Cerebellar cortex (tissue), 1 donor: ENCODE data around the gene ROS1.
"Not testable (repeated sequence)": the region's sequence is repeated elsewhere in the genome, so short reads cannot be mapped to it uniquely, and the experiment has no call there.

Source experiments
- DNase-seq: peaks from one replicate; pipeline ENCODE4 v3.0.0-alpha.2; 2015; ENCODE audit warnings: low spot score

ROS1 gene

GRCh38 chr6:117425431-117426153 is at the start of gene ROS1:
TSS of gene ROS1 (minus strand) at chr6:117425942. CDS start at chr6:117425656, 286 bp downstream.
- no peak for DNase-seq

- no peak for DNase-seq
Observed at GRCh38 chr6:117473401-117473800, 47.7 kb upstream of the ROS1 start.

GRCh38 chr6:117472667-117473066 is 46.9 kb upstream of the ROS1 start:
- no peak for DNase-seq

GRCh38 chr6:117469791-117470190 is 44.0 kb upstream of the ROS1 start:
- no peak for DNase-seq

DNA sequence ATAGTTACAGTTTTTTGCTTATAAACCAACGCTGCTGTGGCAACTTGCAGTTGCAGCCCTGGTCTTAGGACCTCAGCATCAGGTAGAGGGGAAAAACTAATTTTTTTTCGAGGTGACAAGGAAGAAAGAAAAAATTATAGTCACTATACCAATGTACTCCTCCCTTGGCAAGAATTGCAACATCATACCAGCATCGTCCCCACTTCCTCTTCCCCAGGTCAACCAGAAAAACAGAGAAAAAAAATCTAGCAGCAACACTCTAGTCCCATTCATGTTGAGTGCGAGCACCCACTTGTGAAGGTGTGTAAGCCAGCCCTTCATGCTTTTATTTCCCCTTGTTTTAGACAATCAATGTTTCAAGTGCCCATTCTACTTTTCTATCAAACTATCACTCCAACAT is 43.6 kb upstream of the ROS1 start:
- no peak for DNase-seq

- DNase-seq: not testable (repeated sequence)
Observed at GRCh38 chr6:117468527-117468926, 42.8 kb upstream of the ROS1 start.

DNA sequence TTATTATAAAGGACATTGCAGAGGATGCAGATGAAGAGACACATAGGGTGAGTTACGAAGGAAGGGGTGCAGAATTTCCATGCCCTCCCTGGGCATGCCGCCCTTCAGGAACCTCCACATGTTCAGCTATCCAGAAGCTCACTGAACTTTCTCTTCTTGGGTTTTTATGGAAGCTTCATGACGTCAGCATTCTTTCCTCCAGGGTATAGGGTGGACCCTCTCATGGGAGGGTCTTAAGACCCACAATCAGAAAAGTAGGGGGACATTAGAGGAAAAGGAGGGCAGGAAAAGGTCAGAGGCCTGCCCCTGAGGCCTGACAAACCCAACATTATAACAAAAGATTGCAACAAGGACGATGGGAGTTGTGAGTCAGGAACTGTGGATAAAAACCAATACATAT is 42.1 kb upstream of the ROS1 start:
- no peak for DNase-seq

DNA sequence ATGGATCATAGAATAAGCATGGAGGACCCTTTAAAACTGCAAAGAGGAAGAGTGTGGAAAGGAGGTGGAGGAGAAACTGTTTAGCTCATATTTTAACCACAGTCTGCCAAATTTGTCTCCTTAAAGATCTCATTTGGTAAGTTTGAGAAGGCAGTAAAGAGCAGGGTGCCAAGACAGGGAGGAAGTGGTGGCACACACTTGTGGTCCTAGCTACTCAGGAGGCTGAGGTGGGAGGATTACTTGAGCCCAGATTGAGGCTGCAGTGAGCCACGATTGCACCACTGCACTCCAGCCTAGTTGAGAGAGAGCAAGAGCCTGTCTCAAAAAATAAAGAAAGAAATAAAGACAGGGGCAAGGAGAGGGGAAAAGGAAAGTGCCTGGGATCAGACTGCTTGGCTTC is 39.9 kb upstream of the ROS1 start:
- DNase-seq: no peak

DNA sequence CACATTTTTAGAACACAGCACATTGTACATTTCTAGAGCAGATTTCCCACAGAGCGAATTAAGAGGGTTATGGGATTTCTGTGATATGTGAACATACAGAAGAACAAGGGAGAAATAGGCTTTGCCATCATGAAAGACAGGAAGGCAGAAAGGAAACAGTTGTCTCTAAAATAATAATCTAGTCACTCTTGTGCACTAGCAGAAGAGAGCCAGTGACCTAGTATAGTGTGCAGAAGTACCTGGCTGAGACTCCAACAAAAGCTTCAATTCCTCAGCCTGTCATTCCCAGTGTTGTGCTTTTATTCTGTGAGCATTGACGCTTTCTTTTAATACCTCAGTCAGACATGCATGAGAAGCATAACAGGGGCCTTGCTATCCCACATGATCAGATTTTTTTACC is 39.0 kb upstream of the ROS1 start:
- DNase-seq: no peak

DNA sequence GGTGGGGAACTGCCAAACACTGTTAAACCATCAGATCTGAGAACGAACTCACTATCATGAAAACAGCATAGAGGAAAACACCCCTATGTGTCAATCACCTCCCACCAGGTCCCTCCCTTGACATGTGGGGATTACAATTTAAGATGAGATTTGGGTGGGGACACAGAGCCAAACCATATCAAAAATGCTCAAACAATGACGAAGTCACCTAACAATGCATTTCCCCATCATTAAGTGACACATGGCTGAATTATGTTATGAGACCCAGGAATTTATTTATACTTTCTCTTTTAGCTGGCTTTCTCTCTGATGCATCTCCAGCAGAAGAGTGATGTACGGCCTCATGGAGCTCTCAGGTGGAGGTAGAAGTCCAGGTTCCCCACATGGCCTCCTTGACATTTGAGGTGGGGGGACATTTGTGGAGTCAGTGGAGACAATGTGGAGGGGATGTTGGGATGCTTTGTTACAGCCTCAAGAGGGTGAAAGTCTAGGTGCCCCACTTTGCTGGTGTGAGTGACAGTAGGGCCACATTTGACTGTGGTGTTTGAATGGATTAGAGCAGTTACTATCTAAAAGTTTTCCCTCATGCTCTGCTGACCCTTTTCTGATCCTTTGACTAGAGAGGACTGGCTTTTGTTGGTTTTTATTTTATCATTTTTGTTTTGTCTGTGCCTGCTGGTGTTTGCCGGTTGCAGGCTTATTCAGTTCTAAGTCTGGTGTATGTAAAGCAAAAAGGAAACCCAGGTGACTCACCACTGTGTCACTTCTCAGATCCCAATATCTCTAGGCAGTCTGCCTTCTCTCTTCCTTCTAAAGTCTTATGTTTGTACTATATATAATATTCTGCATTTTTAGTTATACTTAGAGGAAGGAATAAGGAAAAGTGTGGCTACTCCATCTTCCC is 38.3 kb upstream of the ROS1 start:
- DNase-seq: no peak

GRCh38 chr6:117459204-117459944 is 33.6 kb upstream of the ROS1 start:
- no peak for DNase-seq

DNA sequence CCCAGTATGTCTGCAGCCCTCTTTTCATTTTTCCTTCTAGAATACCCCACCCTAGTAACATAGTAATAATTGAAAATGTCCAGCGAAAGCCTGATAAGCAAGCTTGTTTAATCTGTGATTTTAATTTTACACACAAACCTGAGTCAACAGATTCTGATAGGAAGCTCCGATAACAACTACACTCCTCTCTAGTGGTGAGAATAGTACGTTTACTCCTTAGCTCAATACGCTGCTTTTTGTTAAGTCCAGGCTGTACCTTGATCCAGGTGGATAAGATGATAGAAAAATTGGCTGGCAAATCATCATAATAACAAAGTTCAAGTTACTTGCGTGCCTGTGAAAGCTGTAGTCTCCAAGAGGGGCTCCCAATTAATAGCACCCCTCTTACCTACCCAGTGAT is 31.3 kb upstream of the ROS1 start:
- DNase-seq: no peak

DNA sequence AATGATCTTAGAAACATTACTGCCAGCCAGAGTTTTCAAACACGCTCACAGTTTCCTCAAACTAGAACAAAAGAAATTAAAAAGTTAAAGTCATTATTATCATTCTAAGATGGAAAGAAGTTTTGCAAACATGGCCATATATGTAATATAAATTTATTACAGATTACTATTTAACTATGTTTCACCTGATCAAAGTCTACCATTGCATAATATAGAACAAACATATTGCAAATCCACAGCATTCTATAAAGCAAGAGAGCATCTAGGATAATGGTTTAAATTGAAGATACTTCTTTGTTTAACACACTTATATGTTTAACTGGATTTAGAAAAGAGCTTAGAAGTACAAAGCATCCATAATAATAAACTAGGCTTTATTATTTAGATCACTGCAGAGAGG is 30.5 kb upstream of the ROS1 start:
- DNase-seq: no peak

- no peak for DNase-seq
Observed at GRCh38 chr6:117451671-117452070, 25.9 kb upstream of the ROS1 start.

DNA sequence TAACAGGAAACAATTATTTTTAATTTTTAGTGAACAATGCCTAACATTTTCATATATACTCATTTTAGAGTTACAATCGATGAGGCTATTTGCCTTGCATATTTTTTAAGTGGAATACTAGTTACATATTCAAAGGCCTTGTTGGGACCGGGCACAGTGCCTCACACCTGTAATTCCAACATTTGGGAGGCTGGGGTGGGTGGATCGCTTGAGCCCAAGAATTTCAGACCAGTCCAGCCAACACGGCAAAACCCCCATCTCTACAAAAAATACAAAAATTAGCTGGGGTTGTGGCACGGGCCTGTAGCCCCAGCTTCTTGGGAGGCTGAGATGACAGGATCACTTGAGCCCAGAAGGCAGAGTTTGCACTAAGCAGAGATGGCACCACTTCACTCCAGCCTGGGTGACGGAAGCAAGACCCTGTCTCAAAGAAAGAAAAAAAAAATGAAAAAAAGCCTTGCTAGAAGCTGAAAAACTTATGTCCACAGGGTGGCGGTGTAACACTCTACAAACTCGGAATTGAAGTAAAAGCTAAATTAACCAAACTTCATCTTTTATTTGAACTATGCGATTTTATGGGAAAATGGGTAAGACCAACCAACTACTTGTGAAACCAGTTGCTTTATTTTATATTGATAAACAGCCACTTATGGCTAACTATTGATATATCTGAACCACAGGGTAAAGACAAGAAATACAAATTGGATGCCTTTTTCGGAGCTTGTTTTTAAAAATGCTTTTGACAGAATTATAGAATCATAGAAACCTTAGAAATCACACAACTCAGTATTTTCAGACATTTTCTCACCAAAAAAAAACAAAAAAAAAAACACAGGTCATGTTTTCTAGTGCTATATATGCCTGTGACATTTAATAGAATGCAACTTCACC is 24.1 kb upstream of the ROS1 start:
- peak; percentile 65 for DNase-seq

GRCh38 chr6:117448732-117449485 is 23.2 kb upstream of the ROS1 start:
- DNase-seq: no peak

DNA sequence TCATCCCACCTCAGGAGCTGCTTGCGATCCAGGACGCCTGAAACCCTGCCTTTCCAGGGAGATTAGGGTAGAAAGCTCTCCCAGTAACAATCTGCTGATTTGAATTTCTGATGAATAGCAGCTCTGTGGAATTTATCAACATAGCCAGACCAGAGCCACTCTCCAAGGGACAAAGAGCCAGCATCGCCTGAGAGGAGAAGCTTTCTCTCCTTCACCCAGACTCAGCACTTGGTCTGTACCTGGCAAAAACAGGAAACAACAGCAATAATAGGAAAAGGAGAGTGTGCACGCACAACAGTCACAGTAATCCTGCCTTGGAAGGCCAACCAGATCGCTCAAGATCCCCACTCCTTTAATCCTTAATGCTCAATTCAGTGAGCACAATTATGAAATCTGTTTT is 22.3 kb upstream of the ROS1 start:
- peak; percentile 12 for DNase-seq

GRCh38 chr6:117446861-117447260 is 21.1 kb upstream of the ROS1 start:
- no peak for DNase-seq

GRCh38 chr6:117444600-117444999 is 18.9 kb upstream of the ROS1 start:
- no peak for DNase-seq

- not testable (repeated sequence) for DNase-seq
Observed at GRCh38 chr6:117442313-117442712, 16.6 kb upstream of the ROS1 start.

DNA sequence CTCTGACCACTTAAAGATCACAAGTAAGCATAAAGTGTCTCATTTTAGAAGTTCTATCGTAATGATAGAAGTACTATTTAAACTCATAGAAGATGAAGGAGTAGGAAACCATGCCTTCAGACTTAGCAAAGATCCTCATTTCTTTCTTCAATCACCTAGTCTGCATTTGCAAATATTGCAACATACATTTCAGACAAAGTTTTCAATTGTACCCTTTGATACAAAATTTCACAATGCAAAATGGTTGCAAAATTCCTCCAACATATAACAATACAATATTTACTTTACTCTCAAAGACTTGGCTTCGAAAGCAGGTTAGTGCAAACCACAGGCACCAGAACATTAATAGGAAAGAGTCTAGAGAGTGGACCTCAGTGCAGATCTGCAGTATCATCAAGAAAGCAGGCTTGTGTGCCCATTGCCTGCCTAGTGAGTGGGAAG is 16.1 kb upstream of the ROS1 start:
- DNase-seq: no peak
